LNCAP (cell line): ENCODE data around the gene PIGQ.

ENCODE experiments used
- TF ChIP-seq, protein P1 (sequence below): fragments of 450-650 bp; IDR thresholded peaks from 2 replicates; pipeline ENCODE4 v1.5.1; 2017; ENCODE audit warnings: mild to moderate bottlenecking

Gene PIGQ

DNA sequence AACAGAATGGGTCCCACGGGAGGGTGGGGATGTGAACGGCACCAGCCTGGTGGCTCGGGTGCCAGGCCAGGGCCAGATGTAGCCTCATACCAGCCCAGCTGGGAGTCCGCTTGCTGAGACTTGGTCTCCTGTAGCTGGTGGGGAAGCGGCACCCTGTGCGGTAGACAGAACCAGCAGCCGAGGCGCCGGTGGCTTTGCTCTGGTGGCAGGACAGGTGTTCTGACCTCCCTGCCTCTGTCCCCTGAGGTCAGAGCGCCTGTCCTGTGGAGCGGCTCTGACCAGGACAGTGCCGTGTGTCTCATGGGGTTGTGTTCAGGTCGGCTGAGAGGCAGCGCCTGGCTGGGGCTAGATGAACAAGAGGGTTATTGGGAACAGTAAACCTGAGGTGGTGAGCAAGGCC, 40.2 kb downstream of the PIGQ start:
- TF ChIP-seq, protein P1, sequence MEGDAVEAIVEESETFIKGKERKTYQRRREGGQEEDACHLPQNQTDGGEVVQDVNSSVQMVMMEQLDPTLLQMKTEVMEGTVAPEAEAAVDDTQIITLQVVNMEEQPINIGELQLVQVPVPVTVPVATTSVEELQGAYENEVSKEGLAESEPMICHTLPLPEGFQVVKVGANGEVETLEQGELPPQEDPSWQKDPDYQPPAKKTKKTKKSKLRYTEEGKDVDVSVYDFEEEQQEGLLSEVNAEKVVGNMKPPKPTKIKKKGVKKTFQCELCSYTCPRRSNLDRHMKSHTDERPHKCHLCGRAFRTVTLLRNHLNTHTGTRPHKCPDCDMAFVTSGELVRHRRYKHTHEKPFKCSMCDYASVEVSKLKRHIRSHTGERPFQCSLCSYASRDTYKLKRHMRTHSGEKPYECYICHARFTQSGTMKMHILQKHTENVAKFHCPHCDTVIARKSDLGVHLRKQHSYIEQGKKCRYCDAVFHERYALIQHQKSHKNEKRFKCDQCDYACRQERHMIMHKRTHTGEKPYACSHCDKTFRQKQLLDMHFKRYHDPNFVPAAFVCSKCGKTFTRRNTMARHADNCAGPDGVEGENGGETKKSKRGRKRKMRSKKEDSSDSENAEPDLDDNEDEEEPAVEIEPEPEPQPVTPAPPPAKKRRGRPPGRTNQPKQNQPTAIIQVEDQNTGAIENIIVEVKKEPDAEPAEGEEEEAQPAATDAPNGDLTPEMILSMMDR: no peak

DNA sequence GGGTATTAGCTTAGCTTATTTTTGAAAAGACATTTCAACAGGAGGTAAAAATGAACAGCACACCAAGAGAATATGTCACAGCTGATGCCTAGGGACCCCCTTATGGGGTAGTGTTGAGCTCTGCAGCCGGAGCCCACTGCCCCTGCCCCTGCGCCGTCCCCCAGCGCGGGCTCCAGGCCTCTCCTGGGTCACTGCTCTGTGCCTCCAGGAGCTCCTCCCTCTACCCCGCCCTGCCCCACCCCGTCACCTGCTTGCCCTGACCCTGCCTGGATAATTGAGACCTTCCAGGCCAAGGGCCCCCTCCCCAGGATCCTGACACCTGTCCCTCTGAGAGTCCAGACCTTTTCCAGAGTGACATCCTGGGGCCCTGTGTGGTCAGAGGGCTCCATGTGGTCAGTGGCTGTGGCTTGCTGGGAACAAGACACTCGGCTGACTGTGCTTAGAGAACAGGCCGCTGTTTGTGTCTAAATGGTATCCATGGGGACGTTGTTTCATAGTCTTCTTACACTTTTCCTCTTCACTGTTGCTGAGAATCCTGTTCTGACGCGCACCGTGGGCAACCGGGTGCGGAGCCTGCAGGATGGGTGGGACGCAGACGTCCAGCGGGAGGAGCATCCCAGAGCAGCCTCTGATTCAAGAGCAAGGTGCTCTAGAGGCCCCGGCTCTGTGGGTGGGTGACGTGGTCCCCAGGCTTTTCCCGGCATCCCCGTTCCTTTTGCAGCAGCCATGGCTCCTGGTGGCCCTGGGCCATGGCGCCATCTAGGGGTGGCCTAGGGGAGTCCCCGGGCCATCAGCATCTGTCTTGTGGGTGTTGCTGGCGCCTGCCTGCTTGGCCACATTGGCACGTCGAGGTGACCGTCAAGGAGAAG, 41.0 kb downstream of the PIGQ start:
- TF ChIP-seq, protein P1: peak; percentile 50

DNA sequence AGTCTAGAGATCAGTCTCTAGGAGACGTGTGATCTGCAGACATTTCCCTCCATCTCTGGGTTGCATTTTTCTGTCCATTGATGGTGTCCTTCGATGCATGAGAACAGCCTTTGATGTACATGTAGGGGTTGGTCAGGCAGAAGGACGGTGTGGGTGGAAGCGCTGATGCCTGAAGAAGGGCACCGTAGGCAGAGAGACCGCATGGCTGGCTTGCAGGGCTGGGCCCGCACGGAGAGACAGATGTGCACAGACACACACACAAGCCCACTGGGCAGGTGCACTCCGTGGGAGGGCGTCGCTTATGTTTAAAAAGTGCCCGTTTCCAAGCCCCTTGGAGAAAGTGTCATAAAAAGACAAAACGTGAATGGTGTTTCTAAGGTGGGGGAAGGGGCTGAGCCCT, 45.4 kb downstream of the PIGQ start:
- TF ChIP-seq, protein P1: no peak

DNA sequence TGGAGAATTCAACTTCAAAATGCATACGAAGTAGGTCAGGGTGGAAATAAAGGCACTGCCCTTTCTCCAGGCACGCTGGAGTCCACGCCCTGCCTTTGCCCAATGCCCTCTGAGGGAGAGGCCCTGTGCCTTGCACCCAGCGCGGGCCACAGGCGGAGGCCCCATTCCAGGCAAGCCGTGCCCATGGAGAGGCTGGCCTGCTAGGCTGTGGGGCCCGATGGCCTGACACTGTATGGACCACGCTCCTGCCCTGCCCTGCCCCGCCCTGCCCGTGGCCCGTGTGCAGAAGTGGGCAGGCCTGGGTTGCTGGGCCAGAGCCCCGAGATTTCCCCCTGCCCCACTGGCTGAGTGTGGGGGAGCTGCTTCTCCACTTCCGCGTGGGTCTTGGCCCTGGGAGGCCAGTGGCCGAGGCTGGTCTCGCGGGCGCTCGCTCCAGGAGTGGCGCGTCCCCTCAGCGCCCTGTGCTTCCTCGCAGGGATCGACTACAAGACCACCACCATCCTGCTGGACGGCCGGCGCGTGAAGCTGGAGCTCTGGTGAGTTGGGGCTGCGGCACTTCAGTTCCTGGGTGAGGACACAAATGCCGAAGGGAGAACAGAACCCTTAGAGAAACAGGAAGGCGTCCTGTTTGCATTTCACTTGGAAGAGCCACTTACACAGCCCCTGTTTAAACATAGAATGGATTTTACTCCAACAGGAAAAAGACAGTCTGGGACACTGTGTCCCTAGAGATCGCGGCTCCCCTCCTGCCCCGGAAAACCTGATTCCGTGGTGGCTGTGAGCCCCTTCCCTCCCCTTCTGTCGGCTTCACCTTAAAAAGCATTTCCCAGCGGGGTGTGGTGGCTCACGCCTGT, 47.2 kb downstream of the PIGQ start:
- TF ChIP-seq, protein P1: no peak

DNA sequence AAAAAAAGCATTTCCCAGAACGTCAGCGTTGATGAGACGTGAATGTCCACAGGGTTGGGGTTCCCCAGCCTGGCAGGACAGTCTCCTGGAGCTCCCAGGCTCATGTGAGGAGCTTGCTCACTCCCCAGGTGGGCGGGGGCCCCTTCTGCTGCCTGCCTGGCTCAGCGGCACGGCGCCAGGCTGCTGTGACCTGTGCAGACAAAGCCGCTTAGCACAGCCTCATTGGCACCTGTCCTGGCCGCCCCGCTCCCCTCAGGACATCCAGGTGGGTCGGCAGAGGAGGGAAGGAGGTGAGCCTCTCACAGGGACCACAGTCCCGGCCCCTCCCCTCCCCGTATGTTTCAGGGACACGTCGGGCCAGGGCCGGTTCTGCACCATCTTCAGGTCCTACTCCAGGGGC, 48.1 kb downstream of the PIGQ start:
- TF ChIP-seq, protein P1: no peak

DNA sequence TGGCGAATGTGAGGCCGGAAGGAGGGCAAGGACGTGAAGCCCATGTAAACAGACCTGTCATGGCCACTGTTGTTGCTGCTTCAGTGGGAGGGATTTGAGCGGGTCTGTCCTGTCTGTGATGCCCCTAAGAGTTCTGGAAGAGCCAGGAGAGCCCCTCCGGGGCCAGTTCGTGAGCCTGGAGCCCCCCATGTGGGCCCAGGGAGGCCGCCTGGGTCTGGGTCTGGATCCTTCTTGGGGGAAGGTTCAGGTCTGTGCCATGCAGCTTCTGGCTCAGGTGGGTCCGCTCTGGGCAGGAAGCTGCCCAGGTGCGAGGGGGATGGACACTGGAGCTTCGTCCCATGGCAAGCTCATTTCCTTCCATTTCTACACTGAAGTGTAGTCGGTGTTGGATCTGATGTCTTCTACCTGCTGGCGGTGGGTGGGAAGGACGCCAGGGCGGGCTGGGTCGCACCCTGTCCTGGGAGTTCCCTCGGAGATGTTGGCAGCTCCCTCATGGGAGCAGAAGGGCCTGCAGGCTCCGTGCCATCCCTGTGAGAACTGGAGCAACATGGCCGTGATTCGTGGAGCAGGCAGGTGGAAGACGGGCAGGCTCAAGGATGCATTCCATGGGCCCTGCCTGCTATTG, 49.8 kb downstream of the PIGQ start:
- TF ChIP-seq, protein P1: no peak

DNA sequence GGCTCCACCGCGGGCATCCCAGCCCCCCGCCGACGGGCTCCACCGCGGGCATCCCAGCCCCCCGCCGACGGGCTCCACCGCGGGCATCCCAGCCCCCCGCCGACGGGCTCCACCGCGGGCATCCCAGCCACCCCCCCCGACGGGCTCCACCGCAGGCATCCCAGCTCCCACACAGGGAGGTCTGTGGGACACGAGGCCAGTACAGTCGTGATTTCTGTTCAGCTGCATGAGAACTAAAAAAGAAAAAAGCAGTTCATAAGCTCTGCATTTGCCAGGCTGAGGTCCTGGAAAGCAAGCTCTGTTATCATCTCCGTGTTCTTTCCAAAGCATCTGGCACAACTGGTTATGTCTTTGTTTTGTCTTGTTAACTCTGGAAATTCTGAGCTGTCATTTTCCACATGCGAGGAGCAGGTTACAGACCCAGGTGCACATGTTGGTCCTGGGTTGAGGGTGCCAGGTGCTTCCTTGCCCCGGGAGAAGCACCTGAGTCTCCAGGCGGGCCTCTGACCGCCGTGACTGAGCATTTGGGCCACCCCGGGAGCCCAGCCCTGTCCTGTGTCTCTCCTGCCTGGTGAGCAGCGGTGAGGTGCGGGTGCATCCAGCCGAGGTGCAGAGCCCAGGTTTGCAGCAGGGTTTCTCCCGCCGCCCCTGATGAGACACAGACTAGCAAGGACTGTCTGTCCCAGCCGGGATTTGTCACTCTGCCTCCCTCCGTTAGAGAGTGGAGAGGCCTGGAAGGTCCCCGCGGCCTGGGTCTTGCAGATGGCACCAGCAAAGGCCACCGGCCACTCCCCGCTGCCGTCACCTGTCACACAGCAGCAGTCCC, 51.1 kb downstream of the PIGQ start:
- TF ChIP-seq, protein P1: no peak
